ENCODE measurements around the gene DCDC2B. TPM values are rescaled to one million over a fixed set of nuclear protein-coding genes. Genes with fewer than 3 reads are reported as not detected.
A peak's percentile ranks its signal among the peaks of the same experiment; 100 is the strongest.

DCDC2B gene
- total and polyA plus RNA-seq, 9 of the 15 experiments (the other 6 are each of a cell fraction or from before 2014, with no cell fraction given), result not detected

GRCh38 chr1:32205401-32206370 lies 3.2 kb upstream of the DCDC2B start, which contains the start of gene IQCC (continued):
- TF ChIP-seq, protein P1, sequence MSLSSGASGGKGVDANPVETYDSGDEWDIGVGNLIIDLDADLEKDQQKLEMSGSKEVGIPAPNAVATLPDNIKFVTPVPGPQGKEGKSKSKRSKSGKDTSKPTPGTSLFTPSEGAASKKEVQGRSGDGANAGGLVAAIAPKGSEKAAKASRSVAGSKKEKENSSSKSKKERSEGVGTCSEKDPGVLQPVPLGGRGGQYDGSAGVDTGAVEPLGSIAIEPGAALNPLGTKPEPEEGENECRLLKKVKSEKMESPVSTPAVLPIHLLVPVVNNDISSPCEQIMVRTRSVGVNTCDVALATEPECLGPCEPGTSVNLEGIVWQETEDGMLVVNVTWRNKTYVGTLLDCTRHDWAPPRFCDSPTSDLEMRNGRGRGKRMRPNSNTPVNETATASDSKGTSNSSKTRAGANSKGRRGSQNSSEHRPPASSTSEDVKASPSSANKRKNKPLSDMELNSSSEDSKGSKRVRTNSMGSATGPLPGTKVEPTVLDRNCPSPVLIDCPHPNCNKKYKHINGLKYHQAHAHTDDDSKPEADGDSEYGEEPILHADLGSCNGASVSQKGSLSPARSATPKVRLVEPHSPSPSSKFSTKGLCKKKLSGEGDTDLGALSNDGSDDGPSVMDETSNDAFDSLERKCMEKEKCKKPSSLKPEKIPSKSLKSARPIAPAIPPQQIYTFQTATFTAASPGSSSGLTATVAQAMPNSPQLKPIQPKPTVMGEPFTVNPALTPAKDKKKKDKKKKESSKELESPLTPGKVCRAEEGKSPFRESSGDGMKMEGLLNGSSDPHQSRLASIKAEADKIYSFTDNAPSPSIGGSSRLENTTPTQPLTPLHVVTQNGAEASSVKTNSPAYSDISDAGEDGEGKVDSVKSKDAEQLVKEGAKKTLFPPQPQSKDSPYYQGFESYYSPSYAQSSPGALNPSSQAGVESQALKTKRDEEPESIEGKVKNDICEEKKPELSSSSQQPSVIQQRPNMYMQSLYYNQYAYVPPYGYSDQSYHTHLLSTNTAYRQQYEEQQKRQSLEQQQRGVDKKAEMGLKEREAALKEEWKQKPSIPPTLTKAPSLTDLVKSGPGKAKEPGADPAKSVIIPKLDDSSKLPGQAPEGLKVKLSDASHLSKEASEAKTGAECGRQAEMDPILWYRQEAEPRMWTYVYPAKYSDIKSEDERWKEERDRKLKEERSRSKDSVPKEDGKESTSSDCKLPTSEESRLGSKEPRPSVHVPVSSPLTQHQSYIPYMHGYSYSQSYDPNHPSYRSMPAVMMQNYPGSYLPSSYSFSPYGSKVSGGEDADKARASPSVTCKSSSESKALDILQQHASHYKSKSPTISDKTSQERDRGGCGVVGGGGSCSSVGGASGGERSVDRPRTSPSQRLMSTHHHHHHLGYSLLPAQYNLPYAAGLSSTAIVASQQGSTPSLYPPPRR (CRISPR knock-in tag; IDR thresholded peaks at IDR 0.05; ENCODE audit: borderline replicate concordance), result no peak
- no peak for TF ChIP-seq TSC22D4 (tag; IDR thresholded peaks at IDR 0.05)
- TF ChIP-seq MXI1 (IDR thresholded peaks at IDR 0.05; ENCODE audit: low read depth, low read length), result peak; percentile 97
- no peak for TF ChIP-seq SREBF2 (CRISPR knock-in tag; IDR thresholded peaks at IDR 0.05)
- no peak for TF ChIP-seq ZNF384 (IDR thresholded peaks at IDR 0.05; ENCODE audit: low read depth, low read length)
- TF ChIP-seq MEF2D (tag; conservative IDR thresholded peaks at IDR 0.05; ENCODE audit: low read depth), result no peak
- TF ChIP-seq BRD4 (IDR thresholded peaks at IDR 0.05), result no peak
- TF ChIP-seq ZNF695 (CRISPR knock-in tag; IDR thresholded peaks at IDR 0.05), result no peak
- peak in 1 of 2 experiments; percentile 44; a peak in 2 of 4 replicates for TF ChIP-seq RCOR1 (IDR thresholded peaks at IDR 0.05; ENCODE audit: borderline replicate concordance in 1 of 2, low read depth in 2 of 2, low read length in 2 of 2)
- TF ChIP-seq, protein P2, sequence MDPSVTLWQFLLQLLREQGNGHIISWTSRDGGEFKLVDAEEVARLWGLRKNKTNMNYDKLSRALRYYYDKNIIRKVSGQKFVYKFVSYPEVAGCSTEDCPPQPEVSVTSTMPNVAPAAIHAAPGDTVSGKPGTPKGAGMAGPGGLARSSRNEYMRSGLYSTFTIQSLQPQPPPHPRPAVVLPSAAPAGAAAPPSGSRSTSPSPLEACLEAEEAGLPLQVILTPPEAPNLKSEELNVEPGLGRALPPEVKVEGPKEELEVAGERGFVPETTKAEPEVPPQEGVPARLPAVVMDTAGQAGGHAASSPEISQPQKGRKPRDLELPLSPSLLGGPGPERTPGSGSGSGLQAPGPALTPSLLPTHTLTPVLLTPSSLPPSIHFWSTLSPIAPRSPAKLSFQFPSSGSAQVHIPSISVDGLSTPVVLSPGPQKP (CRISPR knock-in tag; IDR thresholded peaks at IDR 0.05), result no peak
- TF ChIP-seq ZNF316 (IDR thresholded peaks at IDR 0.05), result no peak
- TF ChIP-seq ZNF277 (CRISPR knock-in tag; IDR thresholded peaks at IDR 0.05; ENCODE audit: borderline replicate concordance), result no peak
- TF ChIP-seq SRSF3 (IDR thresholded peaks at IDR 0.05; ENCODE audit: insufficient read depth, low read length), result peak; percentile 95
- TF ChIP-seq, protein P3, sequence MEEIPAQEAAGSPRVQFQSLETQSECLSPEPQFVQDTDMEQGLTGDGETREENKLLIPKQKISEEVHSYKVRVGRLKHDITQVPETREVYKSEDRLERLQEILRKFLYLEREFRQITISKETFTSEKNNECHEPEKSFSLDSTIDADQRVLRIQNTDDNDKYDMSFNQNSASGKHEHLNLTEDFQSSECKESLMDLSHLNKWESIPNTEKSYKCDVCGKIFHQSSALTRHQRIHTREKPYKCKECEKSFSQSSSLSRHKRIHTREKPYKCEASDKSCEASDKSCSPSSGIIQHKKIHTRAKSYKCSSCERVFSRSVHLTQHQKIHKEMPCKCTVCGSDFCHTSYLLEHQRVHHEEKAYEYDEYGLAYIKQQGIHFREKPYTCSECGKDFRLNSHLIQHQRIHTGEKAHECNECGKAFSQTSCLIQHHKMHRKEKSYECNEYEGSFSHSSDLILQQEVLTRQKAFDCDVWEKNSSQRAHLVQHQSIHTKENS (CRISPR knock-in tag; IDR thresholded peaks at IDR 0.05), result no peak
- peak; percentile 36; the same call in 1 of the 2 replicates for TF ChIP-seq ELF2 (CRISPR knock-in tag; IDR thresholded peaks at IDR 0.05)
- TF ChIP-seq POLR3G (IDR thresholded peaks at IDR 0.05; ENCODE audit: extremely low read depth, insufficient read length, insufficient replicate concordance), result no peak

Data from K562 (cell line).